HepG2 (cell line): ENCODE results near the gene C3orf18. TPM values are rescaled to one million over a fixed set of nuclear protein-coding genes. Genes with fewer than 3 reads are reported as not detected.

Experiments used
- DPF2 ChIP-seq: sonication (generic); formaldehyde crosslinking; IDR thresholded peaks from 2 replicates; pipeline ENCODE4 v1.4.0; 2020; ENCODE audit warnings: mild to moderate bottlenecking, low read depth, missing genetic modification reagents, borderline replicate concordance
- GATAD2A ChIP-seq: IDR thresholded peaks from 2 replicates; pipeline ENCODE4 v1.6.1; 2016
- NR2C2 ChIP-seq: sonication (generic); formaldehyde crosslinking; IDR thresholded peaks from 2 replicates; pipeline ENCODE4 v1.4.0; 2020; ENCODE audit warnings: missing genetic modification reagents, mild to moderate bottlenecking, moderate library complexity, borderline replicate concordance
- NR2F6 ChIP-seq, 2 experiments: IDR thresholded peaks; 2 replicates each; pipeline ENCODE4 v1.6.1; 2016; ENCODE audit warnings: antibody characterized with exemption in 1 of 2, mild to moderate bottlenecking in 1 of 2
- PATZ1 ChIP-seq: sonication (generic); formaldehyde crosslinking; IDR thresholded peaks from 2 replicates; pipeline ENCODE4 v1.4.0; 2020; ENCODE audit warnings: missing genetic modification reagents
- PRDM10 ChIP-seq: sonication (generic); formaldehyde crosslinking; IDR thresholded peaks from 2 replicates; pipeline ENCODE4 v1.4.0; 2020; ENCODE audit warnings: low read depth, missing genetic modification reagents
- SALL1 ChIP-seq: sonication (generic); formaldehyde crosslinking; IDR thresholded peaks from 2 replicates; pipeline ENCODE4 v1.8.0; 2022; ENCODE audit warnings: mild to moderate bottlenecking, missing genetic modification reagents
- SOX6 ChIP-seq, 2 experiments: fragments of 450-650 bp in 1 of 2; sonication (generic) in 1 of 2; formaldehyde crosslinking in 1 of 2; IDR thresholded peaks; 2 replicates each; pipeline versions ENCODE4 v1.4.0 to v1.6.1; 2017 to 2020; ENCODE audit warnings: antibody characterized with exemption in 1 of 2, mild to moderate bottlenecking in 1 of 2, missing genetic modification reagents in 1 of 2
- SP5 ChIP-seq: IDR thresholded peaks from 2 replicates; pipeline ENCODE4 v1.6.1; 2016; ENCODE audit warnings: low read depth, borderline replicate concordance
- SPEN ChIP-seq: sonication (generic); formaldehyde crosslinking; IDR thresholded peaks from 2 replicates; pipeline ENCODE4 v1.5.1; 2020; ENCODE audit warnings: low read depth, mild to moderate bottlenecking, missing genetic modification reagents
- ZBTB7A ChIP-seq: sonication (generic); formaldehyde crosslinking; IDR thresholded peaks from 2 replicates; pipeline ENCODE4 v1.8.0; 2022; ENCODE audit warnings: mild to moderate bottlenecking, missing genetic modification reagents
- ZFX ChIP-seq: sonication (generic); formaldehyde crosslinking; IDR thresholded peaks from 2 replicates; pipeline ENCODE4 v1.4.0; 2020; ENCODE audit warnings: mild to moderate bottlenecking, low read depth, missing genetic modification reagents, moderate library complexity
- ZNF501 ChIP-seq: sonication (generic); formaldehyde crosslinking; IDR thresholded peaks from 2 replicates; pipeline ENCODE4 v1.5.1; 2020; ENCODE audit warnings: mild to moderate bottlenecking, moderate library complexity, missing genetic modification reagents
- ZSCAN20 ChIP-seq: sonication (generic); formaldehyde crosslinking; IDR thresholded peaks from 2 replicates; pipeline ENCODE4 v1.4.0; 2020; ENCODE audit warnings: missing genetic modification reagents, mild to moderate bottlenecking, borderline replicate concordance
- ZSCAN29 ChIP-seq: sonication (generic); formaldehyde crosslinking; conservative IDR thresholded peaks from 2 replicates; pipeline ENCODE4 v1.4.0; 2020; ENCODE audit warnings: mild to moderate bottlenecking, missing genetic modification reagents
- polyA plus RNA-seq, 8 experiments: library from polyadenylated mRNA; depleted of rRNA in 3 of 8; stranded (reverse) in 7 of 8; unstranded in 1 of 8; fragments of >200 nt; fragmentation: Illumina TruSeq in 4 of 8; extraction: Trizol in 4 of 8; gene quantifications; 2 replicates each; pipeline versions ENCODE4 v1.2.1 to v1.2.3, GENCODE V29; 2011 to 2016; ENCODE audit warnings: low read depth in 4 of 8, missing spikeins in 1 of 8, mixed read lengths in 1 of 8; ENCODE audit not compliant: insufficient read depth in 1 of 8
- total RNA-seq, 5 experiments: library from RNA; depleted of rRNA; stranded (reverse); fragments of >200 nt; fragmentation: Illumina TruSeq; extraction: Trizol; gene quantifications; 2 replicates each; pipeline ENCODE4 v1.2.3, GENCODE V29; 2016; ENCODE audit warnings: low read depth in 1 of 5
- TF ChIP-seq, protein P1 (sequence below): IDR thresholded peaks from 2 replicates; pipeline ENCODE4 v1.6.1; 2012; ENCODE audit warnings: inconsistent platforms
- TF ChIP-seq, protein P2 (sequence below): sonication (generic); formaldehyde crosslinking; IDR thresholded peaks from 2 replicates; pipeline ENCODE4 v1.5.1; 2020; ENCODE audit warnings: mild to moderate bottlenecking, missing genetic modification reagents, moderate library complexity

The C3orf18 gene
- total and polyA plus RNA-seq, 2 of the 13 experiments (the other 11 are each of a cell fraction or from before 2014, with no cell fraction given), result 1.6 to 4.8 TPM

- TF ChIP-seq SP5 (CRISPR knock-in tag), result peak; percentile 76
- peak; percentile 35; the same call in 1 of the 2 replicates for TF ChIP-seq SPEN
- TF ChIP-seq SALL1, result peak; percentile 19; the same call in 1 of the 2 replicates
- no peak for TF ChIP-seq ZSCAN20 (CRISPR knock-in tag)
- TF ChIP-seq PATZ1 (CRISPR knock-in tag), result peak; percentile 64
- TF ChIP-seq, protein P1, sequence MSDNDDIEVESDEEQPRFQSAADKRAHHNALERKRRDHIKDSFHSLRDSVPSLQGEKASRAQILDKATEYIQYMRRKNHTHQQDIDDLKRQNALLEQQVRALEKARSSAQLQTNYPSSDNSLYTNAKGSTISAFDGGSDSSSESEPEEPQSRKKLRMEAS, result peak; percentile 74
- no peak for TF ChIP-seq ZNF501 (CRISPR knock-in tag)
- no peak for TF ChIP-seq ZSCAN29 (CRISPR knock-in tag)
- TF ChIP-seq, protein P2, sequence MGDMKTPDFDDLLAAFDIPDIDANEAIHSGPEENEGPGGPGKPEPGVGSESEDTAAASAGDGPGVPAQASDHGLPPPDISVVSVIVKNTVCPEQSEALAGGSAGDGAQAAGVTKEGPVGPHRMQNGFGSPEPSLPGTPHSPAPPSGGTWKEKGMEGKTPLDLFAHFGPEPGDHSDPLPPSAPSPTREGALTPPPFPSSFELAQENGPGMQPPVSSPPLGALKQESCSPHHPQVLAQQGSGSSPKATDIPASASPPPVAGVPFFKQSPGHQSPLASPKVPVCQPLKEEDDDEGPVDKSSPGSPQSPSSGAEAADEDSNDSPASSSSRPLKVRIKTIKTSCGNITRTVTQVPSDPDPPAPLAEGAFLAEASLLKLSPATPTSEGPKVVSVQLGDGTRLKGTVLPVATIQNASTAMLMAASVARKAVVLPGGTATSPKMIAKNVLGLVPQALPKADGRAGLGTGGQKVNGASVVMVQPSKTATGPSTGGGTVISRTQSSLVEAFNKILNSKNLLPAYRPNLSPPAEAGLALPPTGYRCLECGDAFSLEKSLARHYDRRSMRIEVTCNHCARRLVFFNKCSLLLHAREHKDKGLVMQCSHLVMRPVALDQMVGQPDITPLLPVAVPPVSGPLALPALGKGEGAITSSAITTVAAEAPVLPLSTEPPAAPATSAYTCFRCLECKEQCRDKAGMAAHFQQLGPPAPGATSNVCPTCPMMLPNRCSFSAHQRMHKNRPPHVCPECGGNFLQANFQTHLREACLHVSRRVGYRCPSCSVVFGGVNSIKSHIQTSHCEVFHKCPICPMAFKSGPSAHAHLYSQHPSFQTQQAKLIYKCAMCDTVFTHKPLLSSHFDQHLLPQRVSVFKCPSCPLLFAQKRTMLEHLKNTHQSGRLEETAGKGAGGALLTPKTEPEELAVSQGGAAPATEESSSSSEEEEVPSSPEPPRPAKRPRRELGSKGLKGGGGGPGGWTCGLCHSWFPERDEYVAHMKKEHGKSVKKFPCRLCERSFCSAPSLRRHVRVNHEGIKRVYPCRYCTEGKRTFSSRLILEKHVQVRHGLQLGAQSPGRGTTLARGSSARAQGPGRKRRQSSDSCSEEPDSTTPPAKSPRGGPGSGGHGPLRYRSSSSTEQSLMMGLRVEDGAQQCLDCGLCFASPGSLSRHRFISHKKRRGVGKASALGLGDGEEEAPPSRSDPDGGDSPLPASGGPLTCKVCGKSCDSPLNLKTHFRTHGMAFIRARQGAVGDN, result peak; percentile 53; the same call in 1 of the 2 replicates
- TF ChIP-seq PRDM10, result no peak
- 0 out of 2 replicates have a peak, but pooled peaks have one; percentile 37 for TF ChIP-seq DPF2
- TF ChIP-seq SOX6 (IDR thresholded peaks at IDR 0.05), result no peak
- TF ChIP-seq SOX6 (CRISPR knock-in tag; IDR thresholded peaks at IDR 0.05), result peak; percentile 34; the same call in 1 of the 2 replicates
- TF ChIP-seq ZFX (CRISPR knock-in tag), result peak; percentile 36; the same call in 1 of the 2 replicates
- TF ChIP-seq NR2F6 (IDR thresholded peaks at IDR 0.05), result no peak
- 0 out of 2 replicates have a peak, but pooled peaks have one; percentile 18 for TF ChIP-seq NR2F6 (CRISPR knock-in tag; IDR thresholded peaks at IDR 0.05)
- 0 out of 2 replicates have a peak, but pooled peaks have one; percentile 20 for TF ChIP-seq NR2C2
- 0 out of 2 replicates have a peak, but pooled peaks have one; percentile 22 for TF ChIP-seq GATAD2A (CRISPR knock-in tag)
- peak; percentile 39 for TF ChIP-seq ZBTB7A (CRISPR knock-in tag)
These were observed 10.4 kb downstream of the C3orf18 start (continued) for GRCh38 chr3:50557106-50557505.
